ENCODE results near the gene NPR3. TPM values are rescaled to one million over a fixed set of nuclear protein-coding genes. Genes with fewer than 3 reads are reported as not detected.

NPR3 gene
- total and polyA plus RNA-seq, 2 donors (not counting 1 experiment from before 2014, with no cell fraction given): 14.9 to 87.3 TPM

DNA sequence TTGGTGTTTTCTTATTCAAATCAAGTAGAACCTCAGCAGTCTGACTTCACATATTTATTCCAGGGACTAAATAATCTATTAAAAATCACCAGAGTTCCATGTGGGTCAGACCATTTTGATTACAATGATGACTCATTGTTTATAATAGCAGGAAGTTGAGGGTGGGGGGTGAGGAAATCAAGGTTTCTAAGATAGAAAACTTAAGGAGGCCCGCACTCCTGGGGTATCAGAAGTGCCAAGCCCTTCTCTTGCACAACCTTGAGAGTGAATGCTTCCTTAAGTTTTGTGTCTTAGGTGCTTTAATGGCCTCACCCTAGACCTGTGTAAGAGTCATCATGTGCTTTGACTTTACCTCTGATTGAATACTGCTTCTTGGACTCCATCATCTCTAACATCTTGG lies 31.9 kb upstream of the NPR3 start:
- H3K9ac ChIP-seq (ENCODE audit: insufficient read depth, low read length): no peak overlapping the region
- DNase-seq (ENCODE audit: low read depth in 2 of 2): peak in 1 of 2 donors; percentile 12
- no peak for TF ChIP-seq CTCF (conservative IDR thresholded peaks at IDR 0.05 in 1 of 2, IDR thresholded peaks at IDR 0.05 in 1 of 2; ENCODE audit: low read depth in 1 of 2, low read length in 2 of 2)
- no peak for TF ChIP-seq EZH2 (IDR thresholded peaks at IDR 0.05; ENCODE audit: low read length, missing control alignments)
- no peaks in the 10 kb centered on the region for H3K79me2 ChIP-seq (ENCODE audit: control insufficient read depth, insufficient read depth, low read length)
- no peak overlapping the region for H3K4me3 ChIP-seq (replicated peaks in 1 of 4; ENCODE audit: control extremely low read depth in 1 of 4, insufficient read depth in 1 of 4, low read depth in 3 of 4, low read length in 4 of 4)
- H3K27me3 ChIP-seq (ENCODE audit: control insufficient read depth, insufficient read depth, low read length): no peaks in the 10 kb centered on the region
- no peaks in the 10 kb centered on the region for H3K9me3 ChIP-seq (ENCODE audit: control insufficient read depth, insufficient read depth, low read depth, low read length)
- H3K27ac ChIP-seq (ENCODE audit: insufficient read depth, low read length): no peak overlapping the region
- H3K4me1 ChIP-seq (ENCODE audit: control insufficient read depth, extremely low read depth, insufficient read depth, low read length): no peaks in the 10 kb centered on the region
- no peak overlapping the region for H2AFZ ChIP-seq (ENCODE audit: low read length)
- H4K20me1 ChIP-seq (ENCODE audit: control insufficient read depth, extremely low read depth, insufficient read depth, low read length): no peaks in the 10 kb centered on the region
- H3K4me2 ChIP-seq (ENCODE audit: extremely low read depth, insufficient read depth, low read length): no peak overlapping the region
- H3K36me3 ChIP-seq (ENCODE audit: control insufficient read depth, insufficient read depth, low read length): no peaks in the 10 kb centered on the region

DNA sequence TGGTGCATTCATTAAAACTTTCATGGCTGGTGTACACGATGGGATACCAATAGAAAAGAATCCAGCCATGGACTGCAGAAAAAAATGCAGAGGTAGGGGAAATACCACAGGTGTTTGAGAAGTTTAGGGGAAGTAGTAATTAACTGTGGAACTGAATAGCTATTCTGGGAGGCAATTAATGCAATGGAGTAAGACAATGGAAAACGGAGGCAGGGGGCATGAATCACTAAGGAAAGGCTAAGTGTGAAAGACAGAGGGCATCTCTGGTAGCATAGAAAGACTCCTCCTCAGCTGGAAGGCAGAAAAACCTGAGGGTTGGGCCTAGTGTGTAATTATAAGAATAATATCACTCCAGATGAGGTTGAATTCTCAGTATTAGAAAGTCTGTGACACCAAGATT lies 30.9 kb upstream of the NPR3 start:
- no peak for DNase-seq (ENCODE audit: low read depth in 2 of 2)
- Histone ChIP-seq H3K4me3 (replicated peaks in 1 of 4; ENCODE audit: control extremely low read depth in 1 of 4, insufficient read depth in 1 of 4, low read depth in 3 of 4, low read length in 4 of 4) (no peak overlapping the region), H3K4me2 (ENCODE audit: extremely low read depth, insufficient read depth, low read length) (no peak overlapping the region), H3K9ac (ENCODE audit: insufficient read depth, low read length) (no peak overlapping the region), H3K36me3 (ENCODE audit: control insufficient read depth, insufficient read depth, low read length) (no peaks in the 10 kb centered on the region), H3K27ac (ENCODE audit: insufficient read depth, low read length) (no peak overlapping the region), H3K4me1 (ENCODE audit: control insufficient read depth, extremely low read depth, insufficient read depth, low read length) (no peaks in the 10 kb centered on the region), H3K9me3 (ENCODE audit: control insufficient read depth, insufficient read depth, low read depth, low read length) (no peaks in the 10 kb centered on the region), H3K27me3 (ENCODE audit: control insufficient read depth, insufficient read depth, low read length) (no peaks in the 10 kb centered on the region), H4K20me1 (ENCODE audit: control insufficient read depth, extremely low read depth, insufficient read depth, low read length) (no peaks in the 10 kb centered on the region), H2AFZ (ENCODE audit: low read length) (no peak overlapping the region), H3K79me2 (ENCODE audit: control insufficient read depth, insufficient read depth, low read length) (no peaks in the 10 kb centered on the region)
- TF ChIP-seq CTCF (conservative IDR thresholded peaks at IDR 0.05 in 1 of 2, IDR thresholded peaks at IDR 0.05 in 1 of 2; ENCODE audit: low read depth in 1 of 2, low read length in 2 of 2): no peak
- no peak for TF ChIP-seq EZH2 (IDR thresholded peaks at IDR 0.05; ENCODE audit: low read length, missing control alignments)

GRCh38 chr5:32683125-32683524 lies 28.0 kb upstream of the NPR3 start:
- H3K27ac ChIP-seq (ENCODE audit: insufficient read depth, low read length): no peak overlapping the region
- no peaks in the 10 kb centered on the region for H3K9me3 ChIP-seq (ENCODE audit: control insufficient read depth, insufficient read depth, low read depth, low read length)
- no peaks in the 10 kb centered on the region for H3K27me3 ChIP-seq (ENCODE audit: control insufficient read depth, insufficient read depth, low read length)
- no peaks in the 10 kb centered on the region for H4K20me1 ChIP-seq (ENCODE audit: control insufficient read depth, extremely low read depth, insufficient read depth, low read length)
- no peaks in the 10 kb centered on the region for H3K36me3 ChIP-seq (ENCODE audit: control insufficient read depth, insufficient read depth, low read length)
- H2AFZ ChIP-seq (ENCODE audit: low read length): no peak overlapping the region
- TF ChIP-seq EZH2 (IDR thresholded peaks at IDR 0.05; ENCODE audit: low read length, missing control alignments): no peak
- no peak for TF ChIP-seq CTCF (conservative IDR thresholded peaks at IDR 0.05 in 1 of 2, IDR thresholded peaks at IDR 0.05 in 1 of 2; ENCODE audit: low read depth in 1 of 2, low read length in 2 of 2)
- H3K9ac ChIP-seq (ENCODE audit: insufficient read depth, low read length): no peak overlapping the region
- H3K4me1 ChIP-seq (ENCODE audit: control insufficient read depth, extremely low read depth, insufficient read depth, low read length): no peaks in the 10 kb centered on the region
- H3K4me3 ChIP-seq (replicated peaks in 1 of 4; ENCODE audit: control extremely low read depth in 1 of 4, insufficient read depth in 1 of 4, low read depth in 3 of 4, low read length in 4 of 4): no peak overlapping the region
- DNase-seq (ENCODE audit: low read depth in 2 of 2): no peak
- no peaks in the 10 kb centered on the region for H3K79me2 ChIP-seq (ENCODE audit: control insufficient read depth, insufficient read depth, low read length)
- no peak overlapping the region for H3K4me2 ChIP-seq (ENCODE audit: extremely low read depth, insufficient read depth, low read length)

All from fibroblast of lung (primary cell).